T-cell (primary cell): ENCODE results near the gene EDIL3. TPM values are rescaled to one million over a fixed set of nuclear protein-coding genes. Genes with fewer than 3 reads are reported as not detected.

Source experiments
- ATAC-seq, 4 experiments: fragments of 200-7000 bp in 3 of 4; fragments of 150-1000 bp in 1 of 4; cut with Tn5 transposase; replicated peaks in 1 of 4; 1 replicate in 3 of 4; 2 replicates in 1 of 4; pipeline ENCODE4 v1.10.0; 2021; ENCODE audit warnings: moderate library complexity in 3 of 4, mild to moderate bottlenecking in 2 of 4, moderate number of reproducible peaks in 1 of 4
- CTCF ChIA-PET, 2 donors: fragments of 300-600 bp; sonication (Branson Sonifier 250); formaldehyde crosslinking; loops; one replicate each; lab custom pipeline; 2022; ENCODE audit warnings: antibody characterized with exemption in 2 of 2; lab: Charles Lee
- POLR2A ChIA-PET, 2 donors: fragments of 300-600 bp; sonication (Branson Sonifier 250); formaldehyde crosslinking; loops; one replicate each; lab custom pipeline; 2022; ENCODE audit warnings: antibody characterized with exemption in 2 of 2; lab: Charles Lee
- DNase-seq, 35 experiments: peaks; one replicate each; pipeline versions ENCODE4 v3.0.0 to v3.0.0-alpha.2; 2013 to 2023
- H3K27ac ChIP-seq: one replicate; pipeline ENCODE4 v1.5.1; 2013; ENCODE audit warnings: low read length
- H3K27me3 ChIP-seq, 2 experiments: replicated peaks in 1 of 2; 1 replicate in 1 of 2; 2 replicates in 1 of 2; pipeline versions ENCODE4 v1.6.1 to v1.7.0; 2013; ENCODE audit warnings: low read length in 1 of 2, mixed read lengths in 1 of 2; ENCODE audit not compliant: control insufficient read depth in 2 of 2, insufficient read depth in 2 of 2; ENCODE audit errors: extremely low read depth in 1 of 2
- H3K36me3 ChIP-seq, 2 donors: 1 replicate in 1 of 2; 2 replicates in 1 of 2; pipeline versions ENCODE4 v1.6.1 to v1.7.0; 2013; ENCODE audit warnings: low read length in 1 of 2; ENCODE audit not compliant: control insufficient read depth in 2 of 2, insufficient read depth in 1 of 2; ENCODE audit errors: extremely low read depth in 1 of 2
- H3K4me1 ChIP-seq, 2 experiments: 1 replicate in 1 of 2; 2 replicates in 1 of 2; pipeline versions ENCODE4 v1.6.1 to v1.7.0; 2013; ENCODE audit warnings: low read length in 2 of 2, mixed read lengths in 1 of 2; ENCODE audit not compliant: insufficient read depth in 2 of 2, control insufficient read depth in 1 of 2; ENCODE audit errors: extremely low read depth in 1 of 2
- H3K4me3 ChIP-seq, 2 donors: 1 replicate in 1 of 2; 2 replicates in 1 of 2; pipeline versions ENCODE4 v1.5.1 to v1.7.0; 2013; ENCODE audit warnings: mild to moderate bottlenecking in 2 of 2, low read length in 1 of 2, moderate library complexity in 1 of 2; ENCODE audit not compliant: control insufficient read depth in 1 of 2; ENCODE audit errors: extremely low read depth in 1 of 2
- H3K9me3 ChIP-seq: 2 replicates; pipeline ENCODE4 v1.7.0; 2013
- H3K27ac Mint-ChIP-seq, 2 donors: one replicate each; pipeline ENCODE4 v1.8.0; 2020 to 2021; ENCODE audit warnings: mild to moderate bottlenecking in 2 of 2, mixed read lengths in 2 of 2
- H3K27me3 Mint-ChIP-seq, 2 donors: one replicate each; pipeline ENCODE4 v1.8.0; 2021 to 2022; ENCODE audit warnings: mixed read lengths in 2 of 2
- H3K36me3 Mint-ChIP-seq: one replicate; pipeline ENCODE4 v1.8.0; 2021; ENCODE audit warnings: mixed read lengths
- H3K4me1 Mint-ChIP-seq, 3 donors: one replicate each; pipeline ENCODE4 v1.8.0; 2020 to 2022; ENCODE audit warnings: mixed read lengths in 3 of 3, mild to moderate bottlenecking in 1 of 3
- H3K4me3 Mint-ChIP-seq, 3 donors: one replicate each; pipeline ENCODE4 v1.8.0; 2020 to 2022; ENCODE audit warnings: mild to moderate bottlenecking in 3 of 3, mixed read lengths in 3 of 3, moderate library complexity in 3 of 3
- H3K9me3 Mint-ChIP-seq, 3 donors: one replicate each; pipeline ENCODE4 v1.8.0; 2020 to 2022; ENCODE audit warnings: mixed read lengths in 3 of 3
- WGBS: methylation state at CpG from one replicate; pipeline ENCODE4 v1.1.5; 2013; ENCODE audit warnings: missing lambda C conversion rate; ENCODE audit not compliant: insufficient coverage; 5-methylcytosine and 5-hydroxymethylcytosine counted together
- total RNA-seq, 35 experiments: library from RNA in 6 of 35; stranded (reverse) in 6 of 35; fragments of 120-200 nt in 1 of 35; gene quantifications; one replicate each; pipeline versions ENCODE4 v1.2.1 to v1.2.4 and lab custom pipeline; 2013 to 2026

EDIL3 gene
- total RNA-seq, 5 donors from 2014 or later (not counting 1 experiment from before 2014, with no cell fraction given) = 0.07 to 0.18 (median 0.16) TPM; not detected in 2

DNA sequence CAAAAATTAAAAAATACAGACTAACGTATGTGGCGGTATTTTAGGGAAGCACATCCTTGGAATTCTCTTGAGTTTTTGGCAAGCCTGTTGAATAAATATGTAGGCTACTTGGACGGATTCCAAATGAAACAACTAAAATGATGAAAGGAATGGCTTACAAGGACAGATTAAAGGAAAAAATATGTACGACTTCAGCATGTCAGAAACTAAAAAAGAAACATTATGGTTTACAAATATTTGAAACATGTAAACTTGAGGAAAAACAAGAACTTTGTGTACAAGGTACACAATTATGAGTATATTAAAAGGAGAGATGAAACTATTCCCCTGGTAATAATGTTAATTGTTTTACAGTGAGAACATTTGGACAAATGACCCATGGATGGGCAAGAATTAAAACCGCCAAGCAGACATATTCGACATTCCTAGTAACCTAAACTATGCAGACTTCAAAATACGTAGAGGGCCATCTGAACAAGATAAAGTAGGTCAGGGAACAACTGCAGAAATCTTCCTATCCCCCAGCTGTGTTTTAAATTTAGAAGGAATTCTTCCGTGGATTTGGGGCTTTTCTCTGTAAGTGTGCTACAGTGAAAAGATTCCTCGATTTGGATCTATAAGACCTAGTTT, 12.5 kb downstream of the EDIL3 start:
- H3K9me3 Mint-ChIP-seq = peaks cover 2 to 5% (median 5%) of the 10 kb centered on the region in 3 donors
- WGBS = 90% methylated on average over 2 of the region's 9 CpGs

DNA sequence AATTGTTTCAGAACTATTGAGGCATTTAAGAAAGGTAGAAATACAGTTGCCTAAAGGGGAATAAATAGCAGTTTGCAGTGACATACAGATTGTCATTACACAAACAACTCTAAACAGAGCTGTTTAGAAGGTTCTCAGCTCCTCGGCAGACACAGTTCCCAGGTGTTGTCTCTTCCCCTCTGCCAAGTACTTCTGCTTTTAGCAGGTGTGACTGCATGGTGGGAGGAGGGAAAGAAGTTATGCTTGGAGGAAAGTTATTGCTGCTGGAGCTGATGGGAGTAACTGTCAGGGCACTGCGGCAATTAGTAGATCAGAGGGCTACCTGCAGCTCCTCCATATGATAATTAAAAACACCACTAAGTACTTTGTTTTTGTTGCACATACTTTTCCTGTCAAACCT, 14.5 kb downstream of the EDIL3 start:
- ChIA-PET CTCF (no interaction called here), POLR2A (no interaction called here)
- H3K36me3 ChIP-seq = no peaks in the 10 kb centered on the region

More for the DNA sequence above, 12.5 kb downstream of the EDIL3 start:
- DNase-seq = no peak
- H3K4me1 ChIP-seq = no peaks in the 10 kb centered on the region
- Mint-ChIP-seq H3K36me3 (no peaks in the 10 kb centered on the region), H3K27me3 (no peaks in the 10 kb centered on the region), H3K4me3 (no peak overlapping the region), H3K4me1 (no peaks in the 10 kb centered on the region), H3K27ac (no peak overlapping the region)
- H3K27me3 ChIP-seq = no peaks in the 10 kb centered on the region
- ChIA-PET POLR2A (no interaction called here), CTCF (no interaction called here)
- no peak for ATAC-seq
- no peak overlapping the region for H3K27ac ChIP-seq
- no peaks in the 10 kb centered on the region for H3K9me3 ChIP-seq
- no peaks in the 10 kb centered on the region for H3K36me3 ChIP-seq
- no peak overlapping the region for H3K4me3 ChIP-seq

DNA sequence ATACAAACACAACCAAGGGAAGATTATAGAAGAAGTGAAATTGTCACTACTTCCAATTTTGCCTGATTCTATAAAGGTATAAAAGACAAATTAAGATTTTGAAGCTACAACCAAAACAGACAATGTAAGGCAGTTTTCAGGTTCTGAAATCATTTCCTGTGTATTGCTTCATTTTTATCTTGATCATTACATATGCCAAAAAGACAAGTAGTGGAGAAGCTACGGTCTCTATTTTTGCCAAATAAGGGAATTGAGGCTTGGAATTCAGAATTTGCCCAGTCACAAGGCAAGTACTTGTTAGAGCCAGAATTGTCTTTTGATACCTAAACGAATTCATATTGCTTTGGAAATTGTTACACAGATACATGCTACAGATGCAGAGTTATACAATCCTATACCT, 20.6 kb downstream of the EDIL3 start:
- no peak overlapping the region for H3K27ac ChIP-seq
- H3K4me1 Mint-ChIP-seq = no peaks in the 10 kb centered on the region
- no peaks in the 10 kb centered on the region for H3K4me1 ChIP-seq
- no peaks in the 10 kb centered on the region for H3K9me3 Mint-ChIP-seq
- no peak overlapping the region for H3K4me3 ChIP-seq
- no peaks in the 10 kb centered on the region for H3K36me3 Mint-ChIP-seq
- H3K27me3 Mint-ChIP-seq = no peaks in the 10 kb centered on the region
- WGBS = no CpG with 5 or more reads among the region's 2 CpGs
- no peaks in the 10 kb centered on the region for H3K9me3 ChIP-seq
- no peak overlapping the region for H3K27ac Mint-ChIP-seq
- POLR2A ChIA-PET = no interaction called here
- H3K4me3 Mint-ChIP-seq = no peak overlapping the region
- ATAC-seq (no peak), DNase-seq (no peak)
- CTCF ChIA-PET = no interaction called here
- no peaks in the 10 kb centered on the region for H3K36me3 ChIP-seq
- H3K27me3 ChIP-seq = no peaks in the 10 kb centered on the region

More for the DNA sequence above, 14.5 kb downstream of the EDIL3 start:
- no peaks in the 10 kb centered on the region for H3K27me3 Mint-ChIP-seq
- WGBS = no CpG with 5 or more reads among the region's 2 CpGs
- no peak overlapping the region for H3K4me3 Mint-ChIP-seq
- Histone ChIP-seq H3K9me3 (no peaks in the 10 kb centered on the region), H3K27ac (no peak overlapping the region), H3K4me1 (no peaks in the 10 kb centered on the region), H3K4me3 (no peak overlapping the region), H3K27me3 (no peaks in the 10 kb centered on the region)
- no peaks in the 10 kb centered on the region for H3K36me3 Mint-ChIP-seq
- no peaks in the 10 kb centered on the region for H3K4me1 Mint-ChIP-seq
- DNase-seq (no peak), ATAC-seq (no peak)
- peaks cover 0 to 5% (median 5%) of the 10 kb centered on the region in 3 donors for H3K9me3 Mint-ChIP-seq
- no peak overlapping the region for H3K27ac Mint-ChIP-seq

DNA sequence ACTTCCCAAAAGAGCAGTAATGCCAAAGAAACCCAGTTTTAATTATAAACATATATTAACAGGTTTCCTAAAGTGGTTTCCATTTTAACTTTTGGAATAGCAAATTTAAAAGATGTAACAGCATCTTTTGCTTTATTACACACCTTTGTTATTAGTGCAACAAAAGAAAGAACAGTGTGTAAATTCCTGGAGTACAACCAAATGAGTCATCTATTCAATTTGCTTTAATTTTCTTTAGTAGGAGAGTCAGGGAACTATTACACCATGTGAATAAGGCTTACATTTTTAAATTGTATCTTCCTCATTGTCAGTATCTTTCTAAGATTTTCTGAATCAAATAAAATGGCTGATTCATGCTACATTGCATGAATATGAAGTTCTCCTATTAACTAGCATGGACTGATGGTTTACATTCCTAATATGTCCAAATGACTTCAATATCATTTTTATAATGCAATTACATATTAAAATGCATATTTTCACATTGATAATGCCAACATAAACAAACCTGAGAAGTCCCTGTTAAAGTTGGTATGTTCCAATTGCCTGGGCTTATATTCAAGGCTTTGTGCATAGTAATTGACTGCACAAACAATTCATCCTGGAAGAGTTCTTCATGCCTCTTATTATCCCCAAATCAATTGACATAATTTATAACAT, 22.5 kb downstream of the EDIL3 start:
- DNase-seq = no peak
- no peaks in the 10 kb centered on the region for H3K4me1 Mint-ChIP-seq
- Histone ChIP-seq H3K27me3 (no peaks in the 10 kb centered on the region), H3K36me3 (no peaks in the 10 kb centered on the region), H3K4me1 (no peaks in the 10 kb centered on the region), H3K4me3 (no peak overlapping the region), H3K27ac (no peak overlapping the region), H3K9me3 (no peaks in the 10 kb centered on the region)
- no peaks in the 10 kb centered on the region for H3K9me3 Mint-ChIP-seq
- no peak for ATAC-seq
- no peak overlapping the region for H3K4me3 Mint-ChIP-seq
- ChIA-PET CTCF (no interaction called here), POLR2A (no interaction called here)
- H3K27ac Mint-ChIP-seq = no peak overlapping the region
- H3K27me3 Mint-ChIP-seq = no peaks in the 10 kb centered on the region
- no peaks in the 10 kb centered on the region for H3K36me3 Mint-ChIP-seq

DNA sequence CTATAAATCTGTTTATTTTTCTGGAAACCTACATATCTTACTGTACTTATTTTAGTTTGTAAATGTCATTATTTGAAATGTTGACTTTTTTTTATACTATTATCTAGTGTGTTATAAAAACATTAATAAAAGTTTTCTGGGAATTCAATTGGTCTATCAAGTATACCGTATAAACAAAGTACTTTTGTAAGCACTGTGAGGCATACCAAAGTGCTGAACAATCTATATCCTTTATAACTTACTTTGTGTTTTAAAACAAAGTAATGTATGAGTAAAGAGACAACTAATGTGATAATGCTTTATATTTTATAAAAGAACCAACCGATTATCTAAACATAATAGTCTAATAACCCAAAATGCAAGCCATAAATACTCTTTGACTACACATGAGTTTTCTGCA, 23.1 kb downstream of the EDIL3 start:
- Mint-ChIP-seq H3K27me3 (no peaks in the 10 kb centered on the region), H3K4me1 (no peaks in the 10 kb centered on the region), H3K4me3 (no peak overlapping the region), H3K27ac (no peak overlapping the region), H3K36me3 (no peaks in the 10 kb centered on the region), H3K9me3 (no peaks in the 10 kb centered on the region)
- DNase-seq = no peak
- Histone ChIP-seq H3K36me3 (no peaks in the 10 kb centered on the region), H3K27ac (no peak overlapping the region), H3K27me3 (no peaks in the 10 kb centered on the region), H3K4me1 (no peaks in the 10 kb centered on the region), H3K9me3 (no peaks in the 10 kb centered on the region), H3K4me3 (no peak overlapping the region)
- ChIA-PET CTCF (no interaction called here), POLR2A (no interaction called here)
- WGBS = no CpG with 5 or more reads among the region's 2 CpGs
- no peak for ATAC-seq

DNA sequence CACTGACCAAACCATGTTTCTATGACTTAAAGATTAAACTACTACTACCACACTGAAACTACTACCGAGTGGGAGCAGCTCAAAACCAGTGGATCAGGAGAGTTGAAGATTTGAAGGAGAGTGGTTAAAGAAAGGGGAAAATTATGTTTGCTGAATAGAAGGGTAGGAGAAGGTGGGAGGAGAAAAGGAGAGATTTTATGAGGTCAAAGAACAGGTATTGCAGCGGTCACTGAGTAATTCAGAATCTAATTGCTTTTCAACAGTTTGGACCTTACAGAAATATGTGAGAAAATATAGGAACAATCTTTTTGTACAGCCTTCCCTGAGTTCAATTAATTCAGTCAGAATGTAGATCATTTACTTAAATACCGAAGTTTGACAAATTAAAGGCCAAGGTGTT, 24.6 kb downstream of the EDIL3 start:
- no peak for ATAC-seq
- no peak for DNase-seq
- H3K9me3 Mint-ChIP-seq = peaks cover 0 to 3% (median 0%) of the 10 kb centered on the region in 3 donors
- no peaks in the 10 kb centered on the region for H3K9me3 ChIP-seq
- H3K27me3 Mint-ChIP-seq = no peaks in the 10 kb centered on the region
- H3K27ac ChIP-seq = no peak overlapping the region
- H3K27ac Mint-ChIP-seq = no peak overlapping the region
- CTCF ChIA-PET = no interaction called here
- H3K4me3 ChIP-seq = no peak overlapping the region
- no peaks in the 10 kb centered on the region for H3K27me3 ChIP-seq
- no peaks in the 10 kb centered on the region for H3K36me3 ChIP-seq
- WGBS = no CpG with 5 or more reads among the region's 3 CpGs
- no peaks in the 10 kb centered on the region for H3K4me1 Mint-ChIP-seq
- no peaks in the 10 kb centered on the region for H3K36me3 Mint-ChIP-seq
- H3K4me1 ChIP-seq = no peaks in the 10 kb centered on the region
- H3K4me3 Mint-ChIP-seq = no peak overlapping the region
- POLR2A ChIA-PET = no interaction called here
